Lower leg skin (tissue), 4 donors: Measurements from ENCODE around the gene CTNNBL1. TPM values are rescaled to one million over a fixed set of nuclear protein-coding genes. Genes with fewer than 3 reads are reported as not detected.

Experiments used
- DNase-seq, 2 donors: peaks; one replicate each; pipeline ENCODE4 v3.0.0-alpha.2; 2019; ENCODE audit warnings: low spot score in 2 of 2
- H3K4me3 ChIP-seq: fragments of 200-600 bp; sonication (generic); 2 replicates; pipeline ENCODE4 v1.5.1; 2017; ENCODE audit warnings: mild to moderate bottlenecking, low read depth; ENCODE audit not compliant: poor library complexity, severe bottlenecking
- CTCF ChIP-seq, 3 donors: fragments of 450-650 bp; IDR thresholded peaks; one replicate each; pipeline ENCODE4 v1.5.1; 2016; ENCODE audit warnings: antibody characterized with exemption in 3 of 3, mild to moderate bottlenecking in 3 of 3, moderate library complexity in 2 of 3
- POLR2A ChIP-seq, 2 donors: fragments of 450-650 bp; IDR thresholded peaks; one replicate each; pipeline ENCODE4 v1.6.1; 2016 to 2017; ENCODE audit warnings: antibody characterized with exemption in 2 of 2, mild to moderate bottlenecking in 1 of 2, moderate library complexity in 1 of 2
- WGBS, 2 donors: methylation state at CpG; one replicate each; pipeline ENCODE4 v1.1.5; 2018; 5-methylcytosine and 5-hydroxymethylcytosine counted together
- intact Hi-C: fragments of 100-400 bp; cut with DNase I; formaldehyde crosslinking; loops from one replicate; pipeline ENCODE4 v1.15.0; 2023; ENCODE audit warnings: low total_unique reads
- total RNA-seq, 4 donors: library from RNA; depleted of rRNA; stranded (reverse); fragments of >200 nt; gene quantifications; one replicate each; pipeline ENCODE4 v1.1.0, GENCODE V29; 2016

Gene CTNNBL1
- total RNA-seq, 4 donors from 2014 or later = 22.0 to 35.0 (median 27.5) TPM

- no peak overlapping the region for H3K4me3 ChIP-seq
- intact Hi-C loops = no loop called here
- TF ChIP-seq CTCF (IDR thresholded peaks at IDR 0.05) (no peak), POLR2A (IDR thresholded peaks at IDR 0.05) (no peak)
- DNase-seq = no peak
- 59 to 73% methylated on average over 4 of the region's 4 CpGs for WGBS, 2 donors
Measured at GRCh38 chr20:37886851-37887297, 193.0 kb downstream of the CTNNBL1 start.

- H3K4me3 ChIP-seq = no peak overlapping the region
- intact Hi-C loops = no loop called here
- DNase-seq = no peak
- TF ChIP-seq CTCF (IDR thresholded peaks at IDR 0.05) (no peak), POLR2A (IDR thresholded peaks at IDR 0.05) (no peak)
- WGBS, 2 donors = 90 to 93% methylated on average over 9 to 10 of the region's 10 CpGs
Measured at GRCh38 chr20:37888641-37889040, 194.8 kb downstream of the CTNNBL1 start.

GRCh38 chr20:37890108-37890507 lies 196.3 kb downstream of the CTNNBL1 start:
- DNase-seq = no peak
- no peak for TF ChIP-seq POLR2A (IDR thresholded peaks at IDR 0.05)
- no peak for TF ChIP-seq CTCF (IDR thresholded peaks at IDR 0.05)
- 75 to 79% methylated on average over 5 of the region's 5 CpGs for WGBS, 2 donors
- no peak overlapping the region for H3K4me3 ChIP-seq
- intact Hi-C loops = no loop called here

- WGBS, 2 donors = 49 to 56% methylated on average over 13 of the region's 13 CpGs
- no peak for TF ChIP-seq POLR2A (IDR thresholded peaks at IDR 0.05)
- intact Hi-C loops = no loop called here
- no peak for DNase-seq
- H3K4me3 ChIP-seq = no peak overlapping the region
Measured at GRCh38 chr20:37890643-37891042, 196.8 kb downstream of the CTNNBL1 start.

GRCh38 chr20:37892001-37892400 lies 198.2 kb downstream of the CTNNBL1 start:
- TF ChIP-seq POLR2A (IDR thresholded peaks at IDR 0.05) (no peak), CTCF (IDR thresholded peaks at IDR 0.05) (no peak)
- whole genome bisulfite sequencing, 2 donors = 41 to 43% methylated on average over 9 of the region's 9 CpGs
- H3K4me3 ChIP-seq = no peak overlapping the region
- no peak for DNase-seq
- intact Hi-C loops = no loop called here

GRCh38 chr20:37893566-37894241 lies 199.9 kb downstream of the CTNNBL1 start:
- DNase-seq = no peak
- intact Hi-C loops = no loop called here
- TF ChIP-seq CTCF (IDR thresholded peaks at IDR 0.05) (no peak), POLR2A (IDR thresholded peaks at IDR 0.05) (no peak)
- H3K4me3 ChIP-seq = no peak overlapping the region
- 88 to 94% methylated on average over 5 of the region's 5 CpGs for WGBS, 2 donors
